HG03108 (cell line): ENCODE measurements around the gene H19.

Experiments used
- ATAC-seq: cut with Tn5 transposase; IDR thresholded peaks from one replicate; pipeline ENCODE4 v1.9.1; 2021; ENCODE audit warnings: moderate library complexity; ENCODE audit not compliant: unreplicated experiment

Gene H19

DNA sequence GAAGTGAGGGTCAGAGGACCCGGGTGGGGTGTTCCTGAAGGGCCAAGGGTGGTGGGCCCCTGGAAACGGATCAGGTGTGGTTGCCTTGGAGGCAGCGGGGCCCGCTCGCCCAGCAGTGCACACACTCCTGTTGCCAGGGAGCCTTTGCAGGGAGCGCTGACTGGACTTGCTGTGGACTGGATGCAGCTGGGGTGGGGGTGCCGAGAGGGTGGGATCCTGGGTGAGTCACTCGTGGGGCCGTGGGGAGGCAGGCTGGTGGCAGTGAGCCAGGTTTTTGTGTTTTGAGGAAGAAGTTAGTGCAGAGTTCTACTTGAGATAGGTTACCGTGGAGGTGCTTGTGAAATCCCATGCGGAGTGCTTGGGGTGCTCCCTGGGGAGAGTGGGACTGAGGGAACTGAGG is 49.3 kb downstream of the H19 start:
- ATAC-seq, result no peak

DNA sequence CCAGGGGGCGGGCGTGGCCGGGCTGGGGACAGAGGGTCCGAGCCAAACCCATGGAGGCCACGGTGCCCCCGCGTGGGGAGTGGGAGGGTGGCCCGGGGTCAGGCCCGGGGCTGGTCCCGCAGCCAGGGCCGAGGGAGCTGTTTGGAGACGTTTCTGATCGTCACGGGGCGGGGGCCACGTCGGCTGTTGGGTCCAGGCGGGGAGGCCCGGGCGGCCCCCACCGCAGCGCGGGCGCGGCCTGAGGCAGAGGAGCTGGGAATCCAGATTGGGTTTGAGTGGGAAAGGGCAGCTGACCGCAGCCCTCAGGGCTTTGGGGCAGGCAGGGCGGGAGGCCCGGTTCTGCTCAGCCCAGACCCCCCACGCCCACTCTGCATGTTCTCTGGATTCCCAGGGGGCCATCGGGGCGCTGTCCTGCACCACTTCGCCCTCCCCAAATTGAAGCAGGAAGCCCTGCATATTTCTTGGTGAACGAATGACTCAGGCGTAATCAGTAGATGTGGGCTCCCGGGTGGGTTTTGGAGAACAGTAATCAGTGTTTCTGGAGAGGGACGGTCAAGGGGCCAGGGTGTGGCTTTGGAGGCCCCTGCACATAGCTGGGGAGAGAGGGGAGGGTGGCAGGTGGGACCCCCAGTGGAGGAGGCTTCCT is 49.9 kb downstream of the H19 start:
- no peak for ATAC-seq

DNA sequence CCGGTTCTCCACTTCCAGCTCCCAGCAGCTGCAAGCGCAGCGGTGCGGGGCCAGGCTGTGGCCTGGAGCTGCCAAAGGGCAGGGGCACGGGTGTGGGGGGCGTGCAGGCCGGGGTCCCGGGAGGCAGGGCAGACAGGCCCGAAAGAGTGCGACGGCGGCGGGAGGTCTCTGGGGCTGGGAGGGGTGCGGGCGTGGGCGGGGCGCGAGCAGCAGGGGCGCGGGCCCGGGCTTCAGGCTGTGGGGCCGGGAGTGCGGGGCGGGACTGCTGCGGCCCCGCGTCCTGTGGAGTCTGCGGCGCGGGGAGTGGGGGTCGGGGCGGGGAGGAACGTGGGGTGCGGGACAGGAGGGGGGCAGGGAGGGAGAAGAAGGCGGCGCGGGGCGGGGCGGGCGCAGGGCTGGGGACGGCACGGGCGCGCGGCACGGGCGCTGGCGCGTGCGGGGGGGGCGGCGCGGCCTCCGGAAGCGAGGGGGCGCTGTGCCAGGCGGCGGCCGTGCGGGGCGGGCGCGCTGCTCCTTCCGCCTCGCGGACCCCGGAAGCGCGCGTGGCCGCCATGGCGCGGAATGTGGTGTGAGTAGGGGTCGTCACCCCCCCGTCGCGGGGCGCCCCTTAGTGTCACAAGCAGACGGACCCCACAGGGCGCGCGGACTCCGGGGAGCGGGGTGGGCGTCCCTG is 50.7 kb downstream of the H19 start, which contains the start of gene MRPL23:
MRPL23 (plus strand) TSS at position 521 of the 673 bp plus-strand sequence; CDS start at position 552, 31 bp downstream.
- no peak for ATAC-seq
